ENCODE results near the gene BCAP31. TPM values are rescaled to one million over a fixed set of nuclear protein-coding genes. Genes with fewer than 3 reads are reported as not detected.

BCAP31 gene
- total RNA-seq = 100 to 1,000 TPM; 155 to 158 TPM

GRCh38 chrX:153724252-153725038, at the start of gene BCAP31, which contains the start of gene ABCD1:
TSS of gene BCAP31 (minus strand) at chrX:153724387. CDS start at chrX:153723244, 1,143 bp downstream.
TSS of gene ABCD1 (plus strand) at chrX:153724856. CDS start at chrX:153725267, 411 bp downstream.
- Mint-ChIP-seq H3K27me3 (ENCODE audit: low read depth) (no peaks in the 10 kb centered on the region), H3K27ac (peak within 1 kb of the TSS; percentile 86), H3K9me3 (ENCODE audit: insufficient read depth) (no peaks in the 10 kb centered on the region), H3K4me1 (ENCODE audit: low read depth) (peaks cover 32% of the 10 kb centered on the region), H3K36me3 (ENCODE audit: low read depth) (peaks cover 23% of the 10 kb centered on the region), H3K4me3 (peak within 1 kb of the TSS; percentile 88)
- DNase-seq (peak; percentile 91), ATAC-seq (peak; percentile 84)
- ChIA-PET POLR2A (no interaction called here), CTCF (no interaction called here)

DNA sequence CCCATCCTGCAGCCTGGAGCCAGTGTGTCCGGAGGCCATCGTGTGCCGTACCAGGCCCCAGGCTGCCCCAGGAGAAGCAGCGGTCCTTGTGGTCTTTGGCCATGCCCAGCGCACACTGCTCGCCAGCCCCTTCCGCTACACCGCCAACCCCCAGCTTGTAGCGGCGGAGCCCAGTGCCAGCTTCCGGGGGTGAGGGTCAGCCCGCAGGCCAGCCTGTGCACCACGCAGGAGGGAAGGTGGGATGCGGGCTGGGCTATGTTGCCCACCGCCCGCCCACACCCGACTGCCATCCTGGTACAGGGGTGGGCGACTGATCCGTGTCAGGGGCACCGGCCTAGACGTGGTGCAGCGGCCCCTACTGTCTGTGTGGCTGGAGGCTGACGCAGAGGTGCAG, 49.0 kb upstream of the BCAP31 start:
- Mint-ChIP-seq H3K9me3 (ENCODE audit: insufficient read depth) (no peaks in the 10 kb centered on the region), H3K4me3 (no peak overlapping the region), H3K4me1 (ENCODE audit: low read depth) (peaks cover 1% of the 10 kb centered on the region), H3K36me3 (ENCODE audit: low read depth) (no peaks in the 10 kb centered on the region), H3K27ac (no peak overlapping the region), H3K27me3 (ENCODE audit: low read depth) (no peaks in the 10 kb centered on the region)
- ChIA-PET CTCF (no interaction called here), POLR2A (no interaction called here)
- no peak for DNase-seq
- ATAC-seq = no peak

DNA sequence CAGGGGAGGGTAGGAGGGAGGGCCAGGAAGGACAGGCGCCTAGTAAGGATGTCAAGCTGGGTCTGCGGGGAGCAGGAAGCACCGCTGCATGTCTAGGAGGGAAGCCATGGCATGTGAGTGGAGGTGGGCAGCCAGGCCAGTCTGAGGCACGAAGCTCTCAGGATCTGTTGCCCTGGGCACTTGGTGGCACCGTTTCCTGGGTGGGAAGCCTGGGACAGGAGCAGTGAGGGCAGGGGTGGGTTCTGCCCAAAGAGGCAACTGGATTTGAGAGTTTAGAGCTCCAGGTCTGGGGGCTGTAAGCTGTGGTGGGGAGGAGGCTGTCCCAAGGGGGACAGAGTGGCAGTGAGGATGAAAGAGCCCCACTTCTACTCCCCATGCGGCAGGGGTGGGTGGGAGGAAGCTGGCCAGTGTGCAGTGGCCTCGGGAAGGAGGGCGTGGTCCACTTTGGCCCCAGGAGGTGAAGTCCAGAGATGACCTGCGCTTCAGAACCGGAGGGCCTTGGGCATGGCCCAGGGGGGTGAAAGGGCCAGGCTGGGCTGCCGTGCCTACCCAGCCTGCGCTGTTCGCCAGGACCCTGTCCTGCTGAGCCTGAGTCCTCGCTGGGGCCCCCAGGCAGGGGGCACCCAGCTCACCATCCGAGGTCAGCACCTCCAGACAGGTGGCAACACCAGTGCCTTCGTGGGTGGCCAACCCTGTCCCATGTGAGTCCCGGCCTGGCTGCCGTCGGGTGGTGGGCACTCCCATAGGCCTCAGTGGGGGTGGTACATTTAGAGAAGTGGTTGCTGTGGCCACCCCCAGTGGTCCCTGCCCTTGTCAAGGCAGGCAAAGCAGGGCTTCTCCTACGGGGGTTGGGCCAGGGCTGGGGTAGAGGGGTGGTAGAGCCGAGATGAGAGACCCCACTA, 48.4 kb upstream of the BCAP31 start:
- CTCF ChIA-PET = no interaction called here
- Mint-ChIP-seq H3K27me3 (ENCODE audit: low read depth) (no peaks in the 10 kb centered on the region), H3K9me3 (ENCODE audit: insufficient read depth) (no peaks in the 10 kb centered on the region), H3K4me3 (no peak overlapping the region), H3K36me3 (ENCODE audit: low read depth) (no peaks in the 10 kb centered on the region), H3K4me1 (ENCODE audit: low read depth) (peaks cover 6% of the 10 kb centered on the region), H3K27ac (no peak overlapping the region)
- ATAC-seq = no peak
- POLR2A ChIA-PET = no interaction called here
- DNase-seq = no peak

- ATAC-seq = no peak
- no peaks in the 10 kb centered on the region for H3K27me3 Mint-ChIP-seq (ENCODE audit: low read depth)
- CTCF ChIA-PET = no interaction called here
- H3K36me3 Mint-ChIP-seq (ENCODE audit: low read depth) = no peaks in the 10 kb centered on the region
- H3K4me3 Mint-ChIP-seq = no peak overlapping the region
- H3K4me1 Mint-ChIP-seq (ENCODE audit: low read depth) = peaks cover 9% of the 10 kb centered on the region
- no peaks in the 10 kb centered on the region for H3K9me3 Mint-ChIP-seq (ENCODE audit: insufficient read depth)
- no peak for DNase-seq
- POLR2A ChIA-PET = no interaction called here
- H3K27ac Mint-ChIP-seq = no peak overlapping the region
These were observed 47.5 kb upstream of the BCAP31 start for GRCh38 chrX:153771415-153772315.

DNA sequence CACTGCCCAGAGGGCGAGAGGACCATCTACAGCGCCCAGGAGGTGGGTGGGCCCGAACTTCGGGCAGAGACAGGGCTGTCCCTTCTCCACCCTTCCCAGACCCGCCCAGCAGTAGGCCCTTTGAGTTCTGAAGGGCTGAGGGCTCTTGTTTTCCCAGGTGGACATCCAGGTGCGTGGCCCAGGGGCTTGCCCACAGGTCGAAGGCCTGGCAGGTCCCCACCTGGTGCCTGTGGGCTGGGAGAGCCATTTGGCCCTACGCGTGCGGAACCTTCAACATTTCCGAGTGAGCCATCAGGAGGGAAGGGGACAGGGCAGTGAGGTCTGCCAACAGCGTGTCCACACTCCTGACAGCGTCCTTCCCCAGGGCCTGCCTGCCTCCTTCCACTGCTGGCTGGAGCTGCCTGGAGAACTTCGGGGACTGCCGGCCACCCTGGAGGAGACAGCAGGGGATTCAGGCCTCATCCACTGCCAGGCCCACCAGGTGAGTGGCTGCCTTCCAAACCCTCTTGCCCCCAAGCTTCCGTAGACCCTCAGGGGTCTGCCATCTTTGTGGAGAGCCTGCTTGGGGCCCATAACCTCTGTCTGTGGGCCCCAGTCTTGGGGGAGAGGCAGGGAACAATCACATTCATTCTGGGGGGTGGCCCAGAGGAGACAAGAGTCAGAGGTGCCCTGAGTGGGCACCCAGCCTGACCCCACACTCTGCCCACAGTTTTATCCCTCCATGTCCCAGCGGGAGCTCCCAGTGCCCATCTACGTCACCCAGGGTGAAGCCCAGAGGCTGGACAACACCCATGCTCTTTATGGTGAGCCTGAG, 46.6 kb upstream of the BCAP31 start:
- ChIA-PET POLR2A (no interaction called here), CTCF (no interaction called here)
- Mint-ChIP-seq H3K4me3 (no peak overlapping the region), H3K27me3 (ENCODE audit: low read depth) (no peaks in the 10 kb centered on the region), H3K4me1 (ENCODE audit: low read depth) (peaks cover 17% of the 10 kb centered on the region), H3K36me3 (ENCODE audit: low read depth) (no peaks in the 10 kb centered on the region), H3K27ac (no peak overlapping the region), H3K9me3 (ENCODE audit: insufficient read depth) (no peaks in the 10 kb centered on the region)
- no peak for DNase-seq
- no peak for ATAC-seq

DNA sequence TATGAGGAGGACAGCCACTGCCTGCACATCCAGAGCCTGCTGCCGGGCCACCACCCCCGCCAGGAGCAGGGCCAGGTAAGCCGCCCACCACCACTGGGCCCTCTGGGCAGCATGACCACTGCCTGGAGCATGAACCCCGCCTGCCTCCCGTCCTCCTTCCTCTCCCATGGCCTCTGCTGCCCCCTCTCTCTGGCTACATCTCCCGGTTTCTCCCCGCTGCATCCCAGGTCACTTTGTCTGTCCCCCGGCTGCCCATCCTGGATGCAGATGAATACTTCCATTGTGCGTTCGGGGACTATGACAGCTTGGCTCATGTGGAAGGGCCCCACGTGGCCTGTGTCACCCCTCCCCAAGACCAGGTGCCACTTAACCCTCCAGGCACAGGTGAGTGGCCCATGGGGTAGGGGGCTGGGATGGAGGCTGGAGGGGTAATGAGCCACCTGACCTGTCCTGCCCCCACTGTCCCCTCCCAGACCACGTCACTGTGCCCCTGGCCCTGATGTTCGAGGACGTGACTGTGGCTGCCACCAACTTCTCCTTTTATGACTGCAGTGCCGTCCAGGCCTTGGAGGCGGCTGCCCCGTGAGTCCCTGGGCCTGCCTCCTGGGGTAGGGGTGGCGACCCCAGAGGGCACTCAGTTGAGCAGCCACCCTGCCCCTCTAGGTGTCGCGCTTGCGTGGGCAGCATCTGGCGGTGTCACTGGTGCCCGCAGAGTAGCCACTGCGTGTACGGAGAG, 45.8 kb upstream of the BCAP31 start:
- POLR2A ChIA-PET = no interaction called here
- H3K36me3 Mint-ChIP-seq (ENCODE audit: low read depth) = no peaks in the 10 kb centered on the region
- no peaks in the 10 kb centered on the region for H3K9me3 Mint-ChIP-seq (ENCODE audit: insufficient read depth)
- DNase-seq (no peak), ATAC-seq (no peak)
- CTCF ChIA-PET = no interaction called here
- peaks cover 17% of the 10 kb centered on the region for H3K4me1 Mint-ChIP-seq (ENCODE audit: low read depth)
- no peaks in the 10 kb centered on the region for H3K27me3 Mint-ChIP-seq (ENCODE audit: low read depth)
- no peak overlapping the region for H3K4me3 Mint-ChIP-seq
- no peak overlapping the region for H3K27ac Mint-ChIP-seq

GRCh38 chrX:153769158-153769864, 45.1 kb upstream of the BCAP31 start:
- Mint-ChIP-seq H3K36me3 (ENCODE audit: low read depth) (no peaks in the 10 kb centered on the region), H3K9me3 (ENCODE audit: insufficient read depth) (no peaks in the 10 kb centered on the region), H3K4me1 (ENCODE audit: low read depth) (peaks cover 17% of the 10 kb centered on the region), H3K4me3 (no peak overlapping the region), H3K27me3 (ENCODE audit: low read depth) (no peaks in the 10 kb centered on the region), H3K27ac (no peak overlapping the region)
- ATAC-seq = no peak
- no peak for DNase-seq
- ChIA-PET CTCF (no interaction called here), POLR2A (no interaction called here)

DNA sequence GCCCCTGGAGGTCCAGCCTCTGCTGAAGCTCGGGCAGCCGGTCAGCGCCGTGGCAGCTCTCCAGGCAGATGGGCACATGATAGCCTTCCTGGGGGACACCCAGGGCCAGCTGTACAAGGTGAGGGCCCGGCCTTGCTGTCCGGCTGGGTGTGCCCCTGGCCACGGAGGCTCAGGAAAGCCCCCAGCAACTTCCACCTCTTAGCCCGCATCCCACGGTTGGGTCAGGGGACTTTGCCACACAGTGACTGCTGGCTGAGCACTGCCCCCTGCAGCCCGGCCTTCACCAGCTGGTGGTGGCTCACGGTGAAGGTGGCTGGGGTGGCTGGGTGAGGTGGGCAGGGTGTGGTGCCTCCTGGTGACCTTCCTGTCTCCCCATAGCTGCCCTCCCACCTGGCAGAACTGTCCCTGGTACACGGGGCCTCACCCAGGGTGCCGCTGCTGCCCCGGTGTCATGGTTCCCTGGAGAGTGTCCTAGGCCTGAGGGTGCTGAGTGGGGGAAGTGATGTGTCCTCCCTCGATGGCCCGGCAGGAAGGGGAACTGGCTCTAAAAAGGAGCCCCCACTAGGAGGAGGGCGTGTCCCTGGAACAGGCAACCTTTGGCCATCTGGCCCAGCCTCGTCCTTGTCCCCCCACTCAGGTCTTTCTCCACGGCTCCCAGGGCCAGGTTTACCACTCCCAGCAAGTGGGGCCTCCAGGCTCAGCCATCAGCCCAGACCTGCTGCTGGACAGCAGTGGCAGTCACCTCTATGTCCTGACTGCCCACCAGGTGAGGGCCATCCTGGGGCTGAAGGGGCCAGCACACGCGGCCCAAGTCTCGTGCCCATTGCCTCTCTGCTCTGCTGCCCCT, 44.3 kb upstream of the BCAP31 start:
- ATAC-seq (no peak), DNase-seq (no peak)
- no peaks in the 10 kb centered on the region for H3K27me3 Mint-ChIP-seq (ENCODE audit: low read depth)
- H3K9me3 Mint-ChIP-seq (ENCODE audit: insufficient read depth) = no peaks in the 10 kb centered on the region
- H3K36me3 Mint-ChIP-seq (ENCODE audit: low read depth) = no peaks in the 10 kb centered on the region
- ChIA-PET POLR2A (no interaction called here), CTCF (interaction anchor here (1.1 kb wide), 1 partner anchor 10 kb away, joined by 3 read pairs; no protein-coding TSS in a partner anchor)
- no peak overlapping the region for H3K4me3 Mint-ChIP-seq
- peak overlapping the region; percentile 64 for H3K27ac Mint-ChIP-seq
- H3K4me1 Mint-ChIP-seq (ENCODE audit: low read depth) = peaks cover 22% of the 10 kb centered on the region

DNA sequence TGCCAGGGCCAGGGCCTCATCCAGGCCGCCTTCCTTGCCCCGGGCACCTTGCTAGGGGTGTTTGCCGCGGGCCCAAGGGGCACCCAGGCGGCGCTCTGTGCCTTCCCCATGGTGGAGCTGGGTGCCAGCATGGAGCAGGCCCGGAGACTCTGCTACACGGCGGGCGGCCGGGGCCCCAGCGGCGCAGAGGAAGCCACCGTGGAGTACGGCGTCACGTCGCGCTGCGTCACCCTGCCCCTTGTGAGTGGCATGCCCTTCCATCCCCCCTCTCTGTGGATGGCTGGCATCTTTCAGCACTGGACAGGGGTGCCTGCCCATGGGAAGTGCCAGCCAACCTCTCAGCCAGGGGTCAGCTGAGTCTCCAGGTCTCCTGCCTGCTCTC, 43.5 kb upstream of the BCAP31 start:
- peaks cover 22% of the 10 kb centered on the region for H3K4me1 Mint-ChIP-seq (ENCODE audit: low read depth)
- ChIA-PET POLR2A (interaction anchor here (1.7 kb wide), 1 partner anchor 630 kb away, joined by 4 read pairs; no protein-coding TSS in a partner anchor), CTCF (interaction anchor here (1.1 kb wide), 1 partner anchor 11 kb away, joined by 3 read pairs; no protein-coding TSS in a partner anchor)
- H3K9me3 Mint-ChIP-seq (ENCODE audit: insufficient read depth) = no peaks in the 10 kb centered on the region
- H3K27ac Mint-ChIP-seq = no peak overlapping the region
- ATAC-seq (no peak), DNase-seq (no peak)
- H3K4me3 Mint-ChIP-seq = no peak overlapping the region
- H3K36me3 Mint-ChIP-seq (ENCODE audit: low read depth) = no peaks in the 10 kb centered on the region
- no peaks in the 10 kb centered on the region for H3K27me3 Mint-ChIP-seq (ENCODE audit: low read depth)

Measured in activated CD8-positive, alpha-beta T cell treated with anti-CD3 and anti-CD28 coated beads, Interleukin-2, amount 10 ng/mL, durations not matched to agents 7 days and 5 days (primary cell).